ENCODE data around the gene NR1H3.
"Not testable (repeated sequence)": the region's sequence is repeated elsewhere in the genome, so short reads cannot be mapped to it uniquely, and the experiment has no call there.

The NR1H3 gene

GRCh38 chr11:47306484-47306844 is 48.7 kb downstream of the NR1H3 start:
- no peak for DNase-seq (ENCODE audit: low spot score)

GRCh38 chr11:47308050-47308823 is 50.4 kb downstream of the NR1H3 start:
- DNase-seq (ENCODE audit: low spot score) = no peak

- no peak for DNase-seq (ENCODE audit: low spot score)
Measured at GRCh38 chr11:47314992-47315391, 57.2 kb downstream of the NR1H3 start.

- not testable (repeated sequence) for DNase-seq (ENCODE audit: low spot score)
Measured at GRCh38 chr11:47316501-47316900, 58.7 kb downstream of the NR1H3 start.

- DNase-seq (ENCODE audit: low spot score) = no peak
Measured at GRCh38 chr11:47317064-47317828, 59.5 kb downstream of the NR1H3 start.

- no peak for DNase-seq (ENCODE audit: low spot score)
Measured at GRCh38 chr11:47318166-47318565, 60.4 kb downstream of the NR1H3 start.
